IMR-90 (cell line): ENCODE results near the gene MRTFA. TPM values are rescaled to one million over a fixed set of nuclear protein-coding genes. Genes with fewer than 3 reads are reported as not detected.

Source experiments
- ATAC-seq: fragments of 200-7000 bp; cut with Tn5 transposase; 2 replicates; pipeline ENCODE4 v1.9.1; 2020; ENCODE audit warnings: low read depth, mild to moderate bottlenecking, moderate library complexity
- BruUV-seq: library from RNA; stranded (reverse); fragments of 400-500 nt; replicated peaks from 2 replicates; lab custom pipeline; 2021; lab: Mats Ljungman, UMichigan
- CTCF ChIA-PET: fragments of 300-600 bp; formaldehyde crosslinking; extraction: SDS; loops from one replicate; lab custom pipeline; 2021; ENCODE audit warnings: antibody characterized with exemption; lab: Yijun Ruan, JAX
- POLR2A ChIA-PET: fragments of 300-600 bp; sonication (Branson Sonifier 250); formaldehyde crosslinking; loops from one replicate; lab custom pipeline; 2022; ENCODE audit warnings: antibody characterized with exemption; ENCODE audit not compliant: unreplicated experiment; lab: Charles Lee
- DNase-seq: peaks from one replicate; pipeline ENCODE4 v3.0.0; 2013
- H2AFZ ChIP-seq: replicated peaks from 2 replicates; pipeline ENCODE3; 2013; ENCODE audit warnings: low read length, mild to moderate bottlenecking; ENCODE audit not compliant: poor library complexity
- H2AK5ac ChIP-seq: 2 replicates; pipeline ENCODE4 v1.6.1; 2013; ENCODE audit warnings: low read depth, low read length, inconsistent platforms
- H2AK9ac ChIP-seq: replicated peaks from 2 replicates; pipeline ENCODE3; 2013; ENCODE audit warnings: mild to moderate bottlenecking, low read depth, low read length, moderate library complexity; ENCODE audit not compliant: poor library complexity
- H2BK120ac ChIP-seq: 2 replicates; pipeline ENCODE4 v1.6.1; 2013; ENCODE audit warnings: low read depth, low read length, inconsistent platforms
- H2BK15ac ChIP-seq: 3 replicates; pipeline ENCODE4 v1.6.1; 2013; ENCODE audit warnings: low read depth, low read length, inconsistent platforms
- H2BK20ac ChIP-seq: 2 replicates; pipeline ENCODE4 v1.6.1; 2013; ENCODE audit warnings: low read depth, mild to moderate bottlenecking, inconsistent platforms, low read length, moderate library complexity
- H2BK5ac ChIP-seq: 2 replicates; pipeline ENCODE4 v1.6.1; 2013; ENCODE audit warnings: mild to moderate bottlenecking, low read depth, low read length, inconsistent platforms; ENCODE audit not compliant: poor library complexity, severe bottlenecking
- H3K14ac ChIP-seq: replicated peaks from 2 replicates; pipeline ENCODE4 v1.6.1; 2013; ENCODE audit warnings: low read depth, low read length, inconsistent platforms
- H3K18ac ChIP-seq: 2 replicates; pipeline ENCODE4 v1.6.1; 2013; ENCODE audit warnings: low read depth, low read length, control low read depth
- H3K23ac ChIP-seq: 2 replicates; pipeline ENCODE4 v1.6.1; 2013; ENCODE audit warnings: low read depth, low read length, inconsistent platforms
- H3K27ac ChIP-seq: 2 replicates; pipeline ENCODE4 v1.5.1; 2013; ENCODE audit warnings: mild to moderate bottlenecking, control low read depth, low read length; ENCODE audit not compliant: insufficient read depth
- H3K27me3 ChIP-seq: 2 replicates; pipeline ENCODE4 v1.6.1; 2013; ENCODE audit warnings: low read length; ENCODE audit not compliant: control insufficient read depth, insufficient read depth
- H3K36me3 ChIP-seq: 2 replicates; pipeline ENCODE4 v1.6.1; 2013; ENCODE audit warnings: low read length, mixed read lengths; ENCODE audit not compliant: control insufficient read depth, insufficient read depth
- H3K4ac ChIP-seq: 2 replicates; pipeline ENCODE4 v1.6.1; 2013; ENCODE audit warnings: low read depth, low read length, inconsistent platforms
- H3K4me1 ChIP-seq: 2 replicates; pipeline ENCODE4 v1.6.1; 2013; ENCODE audit warnings: low read length, mixed read lengths; ENCODE audit not compliant: control insufficient read depth, insufficient read depth
- H3K4me2 ChIP-seq: 2 replicates; pipeline ENCODE4 v1.6.1; 2013; ENCODE audit warnings: low read depth, mild to moderate bottlenecking, control low read depth, low read length, moderate library complexity
- H3K4me3 ChIP-seq: 2 replicates; pipeline ENCODE4 v1.5.1; 2013; ENCODE audit warnings: low read depth, mild to moderate bottlenecking, control low read depth, low read length, moderate library complexity; ENCODE audit not compliant: insufficient read depth
- H3K56ac ChIP-seq: 2 replicates; pipeline ENCODE4 v1.6.1; 2013; ENCODE audit warnings: low read length, inconsistent platforms; ENCODE audit not compliant: insufficient read depth; ENCODE audit errors: extremely low read depth
- H3K79me1 ChIP-seq, 2 experiments: 2 replicates each; pipeline ENCODE4 v1.6.1; 2013; ENCODE audit warnings: low read length in 2 of 2, inconsistent platforms in 1 of 2, low read depth in 1 of 2
- H3K9ac ChIP-seq: 2 replicates; pipeline ENCODE4 v1.6.1; 2013; ENCODE audit warnings: low read depth, low read length, control low read depth
- H3K9me1 ChIP-seq: 2 replicates; pipeline ENCODE4 v1.6.1; 2013; ENCODE audit warnings: low read length, inconsistent platforms; ENCODE audit not compliant: insufficient read depth
- H3K9me3 ChIP-seq: 2 replicates; pipeline ENCODE4 v1.6.1; 2013; ENCODE audit warnings: low read length; ENCODE audit not compliant: control insufficient read depth, insufficient read depth
- H4K20me1 ChIP-seq: 2 replicates; pipeline ENCODE4 v1.6.1; 2013; ENCODE audit warnings: low read length, inconsistent platforms; ENCODE audit not compliant: insufficient read depth
- H4K5ac ChIP-seq: 2 replicates; pipeline ENCODE4 v1.6.1; 2013; ENCODE audit warnings: mild to moderate bottlenecking, low read depth, low read length, control low read depth
- H4K8ac ChIP-seq, 2 experiments: 2 replicates each; pipeline ENCODE4 v1.6.1; 2013; ENCODE audit warnings: low read depth in 2 of 2, low read length in 2 of 2, control low read depth in 1 of 2, inconsistent platforms in 1 of 2
- H4K91ac ChIP-seq: 2 replicates; pipeline ENCODE4 v1.6.1; 2013; ENCODE audit warnings: low read depth, low read length, inconsistent platforms; ENCODE audit not compliant: insufficient read depth
- BHLHE40 ChIP-seq: fragments of 150-350 bp; IDR thresholded peaks from 2 replicates; pipeline ENCODE4 v1.6.1; 2016; ENCODE audit warnings: mild to moderate bottlenecking, low read depth, low read length
- CEBPB ChIP-seq: IDR thresholded peaks from 2 replicates; pipeline ENCODE4 v1.6.1; 2012; ENCODE audit warnings: low read depth, low read length, improper control_type of control experiment
- CHD1 ChIP-seq: IDR thresholded peaks from 2 replicates; pipeline ENCODE4 v1.6.1; 2012; ENCODE audit warnings: low read depth, low read length, improper control_type of control experiment
- FOS ChIP-seq: fragments of 150-350 bp; IDR thresholded peaks from 2 replicates; pipeline ENCODE4 v1.6.1; 2016; ENCODE audit warnings: low read depth, low read length
- MAFK ChIP-seq: IDR thresholded peaks from 2 replicates; pipeline ENCODE4 v1.6.1; 2012; ENCODE audit warnings: low read depth, low read length, improper control_type of control experiment
- MAZ ChIP-seq: IDR thresholded peaks from 2 replicates; pipeline ENCODE4 v1.6.1; 2012; ENCODE audit warnings: low read depth, mild to moderate bottlenecking, low read length, improper control_type of control experiment, moderate library complexity, borderline replicate concordance
- MXI1 ChIP-seq: IDR thresholded peaks from 2 replicates; pipeline ENCODE4 v1.6.1; 2012; ENCODE audit warnings: low read depth, mild to moderate bottlenecking, low read length, moderate library complexity, borderline replicate concordance
- NFE2L2 ChIP-seq: fragments of 150-350 bp; IDR thresholded peaks from 2 replicates; pipeline ENCODE4 v1.6.1; 2016; ENCODE audit warnings: low read depth, mild to moderate bottlenecking, low read length
- POLR2A ChIP-seq: IDR thresholded peaks from 2 replicates; pipeline ENCODE4 v1.6.1; 2012; ENCODE audit warnings: mild to moderate bottlenecking, low read depth, low read length
- RAD21 ChIP-seq: IDR thresholded peaks from 2 replicates; pipeline ENCODE4 v1.6.1; 2012; ENCODE audit warnings: low read length, improper control_type of control experiment
- RCOR1 ChIP-seq: IDR thresholded peaks from 2 replicates; pipeline ENCODE4 v1.6.1; 2012; ENCODE audit warnings: mild to moderate bottlenecking, low read length, improper control_type of control experiment; ENCODE audit not compliant: insufficient replicate concordance
- RFX5 ChIP-seq: IDR thresholded peaks from 2 replicates; pipeline ENCODE4 v1.8.0; 2012; ENCODE audit warnings: low read depth, mild to moderate bottlenecking, low read length, moderate library complexity
- SMC3 ChIP-seq: fragments of 150-350 bp; IDR thresholded peaks from 2 replicates; pipeline ENCODE4 v1.6.1; 2016; ENCODE audit warnings: low read depth, mild to moderate bottlenecking, antibody characterized with exemption, low read length, moderate library complexity
- WGBS, 2 experiments: methylation state at CpG; one replicate each; pipeline versions ENCODE4 v1.1.5 to v1.1.7; 2013; ENCODE audit warnings: missing lambda C conversion rate in 2 of 2; ENCODE audit not compliant: insufficient read length in 1 of 2; ENCODE audit errors: extremely low coverage in 2 of 2; 5-methylcytosine and 5-hydroxymethylcytosine counted together
- dilution Hi-C: fragments of 300-500 bp; cut with HindIII; formaldehyde crosslinking; loops from one replicate; pipeline ENCODE4 v1.14.3; 2018; ENCODE audit warnings: low sequenced_read_pairs; ENCODE audit not compliant: unreplicated experiment
- in situ Hi-C: fragments of 300-500 bp; cut with MboI; formaldehyde crosslinking; loops from 3 replicates; pipeline ENCODE4 v1.14.3; 2019; ENCODE audit warnings: low sequenced_read_pairs, inconsistent platforms, mixed read lengths
- intact Hi-C: fragments of 100-400 bp; cut with micrococcal nuclease; formaldehyde crosslinking; loops from 2 replicates; pipeline ENCODE4 v1.10.0; 2022
- polyA plus RNA-seq, 3 experiments: library from polyadenylated mRNA; depleted of rRNA; stranded (reverse); fragments of >200 nt; gene quantifications; 2 replicates each; pipeline ENCODE4 v1.2.3, GENCODE V29; 2012; ENCODE audit warnings: low replicate concordance in 1 of 3
- total RNA-seq: library from RNA; depleted of rRNA; stranded (reverse); fragments of >200 nt; gene quantifications from 2 replicates; pipeline ENCODE4 v1.2.3, GENCODE V29; 2012
- TF ChIP-seq, protein P1 (sequence below): fragments of 150-350 bp; IDR thresholded peaks from 2 replicates; pipeline ENCODE4 v1.6.1; 2016; ENCODE audit warnings: low read depth, mild to moderate bottlenecking, low read length, moderate library complexity, borderline replicate concordance
- TF ChIP-seq, protein P2 (sequence below): conservative IDR thresholded peaks from 2 replicates; pipeline ENCODE4 v1.5.1; 2012; ENCODE audit warnings: mild to moderate bottlenecking, low read depth, low read length, improper control_type of control experiment
- TF ChIP-seq, protein P3 (sequence below): fragments of 150-350 bp; IDR thresholded peaks from 2 replicates; pipeline ENCODE4 v1.6.1; 2017; ENCODE audit warnings: mild to moderate bottlenecking, antibody characterized with exemption, low read length, low read depth

The MRTFA gene
- total and polyA plus RNA-seq, 2 of the 4 experiments (the other 2 are of a cell fraction): 12.5 to 17.2 TPM

DNA sequence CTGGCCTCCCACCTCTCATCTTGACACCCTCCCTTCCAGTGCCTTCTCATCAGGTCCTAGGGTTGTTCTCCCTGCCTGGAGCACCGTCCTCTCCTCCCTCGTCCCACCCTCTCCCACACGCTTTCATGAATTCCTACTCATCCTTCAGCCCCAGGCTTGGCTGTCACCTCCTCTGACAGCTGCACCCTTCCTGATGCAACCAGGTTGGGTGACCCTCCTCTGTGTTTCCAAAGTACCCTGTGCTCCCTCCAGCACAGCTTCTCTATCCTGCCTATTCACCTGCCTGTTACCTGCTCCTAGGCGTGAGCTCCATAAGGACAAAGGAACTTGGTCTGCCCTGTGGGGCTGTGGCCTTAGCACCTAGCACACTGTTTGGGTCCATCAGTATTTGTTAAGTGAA lies 207.7 kb downstream of the MRTFA start:
- Histone ChIP-seq H3K79me1 (peaks cover 35 to 87% of the 10 kb centered on the region in 2 experiments), H3K36me3 (peaks cover 59% of the 10 kb centered on the region), H3K18ac (no peak overlapping the region), H2BK20ac (no peak overlapping the region), H3K9ac (no peak overlapping the region), H3K23ac (no peak overlapping the region), H4K5ac (no peak overlapping the region), H4K8ac (no peak overlapping the region), H3K4ac (no peak overlapping the region), H3K4me1 (peaks cover 5% of the 10 kb centered on the region; the same call in 1 of the 2 replicates), H2BK15ac (no peak overlapping the region), H3K27me3 (no peaks in the 10 kb centered on the region), H2BK5ac (no peak overlapping the region), H2AK9ac (peak overlapping the region; percentile 18), H3K9me1 (peaks cover 34% of the 10 kb centered on the region), H3K56ac (no peak overlapping the region), H3K27ac (no peak overlapping the region), H3K9me3 (no peaks in the 10 kb centered on the region), H3K4me2 (no peak overlapping the region), H4K91ac (no peak overlapping the region), H2AFZ (no peak overlapping the region), H3K14ac (no peak overlapping the region), H2AK5ac (no peak overlapping the region), H4K20me1 (peaks cover 34% of the 10 kb centered on the region), H2BK120ac (no peak overlapping the region), H3K4me3 (no peak overlapping the region)
- CTCF ChIA-PET: no interaction called here
- DNase-seq: no peak
- no TSS peak for BruUV-seq
- TF ChIP-seq, protein P1, sequence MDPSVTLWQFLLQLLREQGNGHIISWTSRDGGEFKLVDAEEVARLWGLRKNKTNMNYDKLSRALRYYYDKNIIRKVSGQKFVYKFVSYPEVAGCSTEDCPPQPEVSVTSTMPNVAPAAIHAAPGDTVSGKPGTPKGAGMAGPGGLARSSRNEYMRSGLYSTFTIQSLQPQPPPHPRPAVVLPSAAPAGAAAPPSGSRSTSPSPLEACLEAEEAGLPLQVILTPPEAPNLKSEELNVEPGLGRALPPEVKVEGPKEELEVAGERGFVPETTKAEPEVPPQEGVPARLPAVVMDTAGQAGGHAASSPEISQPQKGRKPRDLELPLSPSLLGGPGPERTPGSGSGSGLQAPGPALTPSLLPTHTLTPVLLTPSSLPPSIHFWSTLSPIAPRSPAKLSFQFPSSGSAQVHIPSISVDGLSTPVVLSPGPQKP: no peak
- TF ChIP-seq MXI1 (no peak), POLR2A (no peak), MAZ (no peak), FOS (no peak), MAFK (no peak), RAD21 (no peak), SMC3 (no peak), NFE2L2 (no peak), CEBPB (no peak), RFX5 (no peak), CHD1 (no peak), BHLHE40 (no peak), RCOR1 (no peak)
- TF ChIP-seq, protein P2, sequence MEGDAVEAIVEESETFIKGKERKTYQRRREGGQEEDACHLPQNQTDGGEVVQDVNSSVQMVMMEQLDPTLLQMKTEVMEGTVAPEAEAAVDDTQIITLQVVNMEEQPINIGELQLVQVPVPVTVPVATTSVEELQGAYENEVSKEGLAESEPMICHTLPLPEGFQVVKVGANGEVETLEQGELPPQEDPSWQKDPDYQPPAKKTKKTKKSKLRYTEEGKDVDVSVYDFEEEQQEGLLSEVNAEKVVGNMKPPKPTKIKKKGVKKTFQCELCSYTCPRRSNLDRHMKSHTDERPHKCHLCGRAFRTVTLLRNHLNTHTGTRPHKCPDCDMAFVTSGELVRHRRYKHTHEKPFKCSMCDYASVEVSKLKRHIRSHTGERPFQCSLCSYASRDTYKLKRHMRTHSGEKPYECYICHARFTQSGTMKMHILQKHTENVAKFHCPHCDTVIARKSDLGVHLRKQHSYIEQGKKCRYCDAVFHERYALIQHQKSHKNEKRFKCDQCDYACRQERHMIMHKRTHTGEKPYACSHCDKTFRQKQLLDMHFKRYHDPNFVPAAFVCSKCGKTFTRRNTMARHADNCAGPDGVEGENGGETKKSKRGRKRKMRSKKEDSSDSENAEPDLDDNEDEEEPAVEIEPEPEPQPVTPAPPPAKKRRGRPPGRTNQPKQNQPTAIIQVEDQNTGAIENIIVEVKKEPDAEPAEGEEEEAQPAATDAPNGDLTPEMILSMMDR: no peak
- TF ChIP-seq, protein P3, sequence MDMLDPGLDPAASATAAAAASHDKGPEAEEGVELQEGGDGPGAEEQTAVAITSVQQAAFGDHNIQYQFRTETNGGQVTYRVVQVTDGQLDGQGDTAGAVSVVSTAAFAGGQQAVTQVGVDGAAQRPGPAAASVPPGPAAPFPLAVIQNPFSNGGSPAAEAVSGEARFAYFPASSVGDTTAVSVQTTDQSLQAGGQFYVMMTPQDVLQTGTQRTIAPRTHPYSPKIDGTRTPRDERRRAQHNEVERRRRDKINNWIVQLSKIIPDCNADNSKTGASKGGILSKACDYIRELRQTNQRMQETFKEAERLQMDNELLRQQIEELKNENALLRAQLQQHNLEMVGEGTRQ: no peak
- dilution Hi-C loops (no loop called here), in situ Hi-C loops (loop anchor here (25.0 kb wide), 1 partner anchor 459 kb away; no protein-coding TSS in a partner anchor), intact Hi-C loops (no loop called here)
- POLR2A ChIA-PET: no interaction called here
- no peak for ATAC-seq
- WGBS, 2 experiments: 100% methylated on average over 3 of the region's 4 CpGs; no CpG with 5 or more reads in 1 of the 2 experiments
